Activated naive CD8-positive, alpha-beta T cell treated with anti-CD3 and anti-CD28 coated beads, Interleukin-2, amount 10 ng/mL, durations not matched to agents 7 days and 5 days (primary cell): ENCODE measurements around the gene CFAP61. TPM values are rescaled to one million over a fixed set of nuclear protein-coding genes. Genes with fewer than 3 reads are reported as not detected.
A peak's percentile ranks its signal among the peaks of the same experiment; 100 is the strongest.
"Not testable (repeated sequence)": the region's sequence is repeated elsewhere in the genome, so short reads cannot be mapped to it uniquely, and the experiment has no call there.

Source experiments
- ATAC-seq: fragments of 150-1000 bp; cut with Tn5 transposase; one replicate; pipeline ENCODE4 v1.10.0; 2021; ENCODE audit warnings: low read depth, moderate library complexity
- POLR2A ChIA-PET: fragments of 350-600 bp; sonication (Branson Sonifier 250); formaldehyde crosslinking; loops from one replicate; lab custom pipeline; 2021; ENCODE audit warnings: antibody characterized with exemption; lab: Charles Lee
- DNase-seq: peaks from one replicate; pipeline ENCODE4 v3.0.0; 2021
- H3K27ac Mint-ChIP-seq: one replicate; pipeline ENCODE4 v1.8.0; 2022; ENCODE audit warnings: mild to moderate bottlenecking, mixed read lengths
- H3K27me3 Mint-ChIP-seq: one replicate; pipeline ENCODE4 v1.8.0; 2022; ENCODE audit warnings: mild to moderate bottlenecking, moderate library complexity, mixed read lengths
- H3K36me3 Mint-ChIP-seq: one replicate; pipeline ENCODE4 v1.8.0; 2021; ENCODE audit warnings: mild to moderate bottlenecking, mixed read lengths
- H3K4me1 Mint-ChIP-seq: one replicate; pipeline ENCODE4 v1.8.0; 2021; ENCODE audit warnings: mixed read lengths
- H3K4me3 Mint-ChIP-seq: one replicate; pipeline ENCODE4 v1.8.0; 2022; ENCODE audit warnings: mild to moderate bottlenecking, moderate library complexity, mixed read lengths
- H3K9me3 Mint-ChIP-seq: one replicate; pipeline ENCODE4 v1.8.0; 2021; ENCODE audit warnings: mixed read lengths
- total RNA-seq, 2 experiments: library from RNA; stranded (reverse); gene quantifications; one replicate each; pipeline ENCODE4 v1.2.3, GENCODE V29; 2021

Gene CFAP61
- total RNA-seq, 2 experiments from 2014 or later: not detected

DNA sequence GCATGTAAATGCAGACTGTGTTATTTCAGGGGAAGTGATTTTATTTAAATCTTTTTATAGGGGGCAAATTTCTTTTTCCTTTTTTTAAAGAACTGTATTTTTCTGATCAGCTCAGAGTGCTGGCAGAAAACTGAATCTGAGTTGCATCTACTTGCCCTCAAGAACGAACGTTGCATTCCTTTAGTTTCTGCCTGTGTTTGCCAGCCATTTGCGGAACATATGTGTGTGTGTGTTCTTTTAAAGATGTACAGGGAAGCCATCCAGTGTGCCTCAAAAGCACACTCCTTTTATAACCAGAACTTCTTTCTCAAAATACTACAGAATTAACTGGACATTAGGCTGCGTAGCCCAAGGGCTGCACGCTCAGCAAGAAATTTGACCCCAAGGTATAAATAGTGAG lies 289.7 kb downstream of the CFAP61 start:
- H3K4me1 Mint-ChIP-seq: no peaks in the 10 kb centered on the region
- DNase-seq (no peak), ATAC-seq (no peak)
- H3K9me3 Mint-ChIP-seq: no peaks in the 10 kb centered on the region
- no peaks in the 10 kb centered on the region for H3K27me3 Mint-ChIP-seq
- no peaks in the 10 kb centered on the region for H3K36me3 Mint-ChIP-seq
- H3K27ac Mint-ChIP-seq: no peak overlapping the region
- H3K4me3 Mint-ChIP-seq: no peak overlapping the region
- POLR2A ChIA-PET: no interaction called here

- POLR2A ChIA-PET: no interaction called here
- H3K9me3 Mint-ChIP-seq: no peaks in the 10 kb centered on the region
- DNase-seq (no peak), ATAC-seq (no peak)
- no peak overlapping the region for H3K27ac Mint-ChIP-seq
- no peak overlapping the region for H3K4me3 Mint-ChIP-seq
- H3K4me1 Mint-ChIP-seq: no peaks in the 10 kb centered on the region
- H3K36me3 Mint-ChIP-seq: no peaks in the 10 kb centered on the region
- peaks cover 5% of the 10 kb centered on the region for H3K27me3 Mint-ChIP-seq
Observed at GRCh38 chr20:20343932-20344331, 291.6 kb downstream of the CFAP61 start.

DNA sequence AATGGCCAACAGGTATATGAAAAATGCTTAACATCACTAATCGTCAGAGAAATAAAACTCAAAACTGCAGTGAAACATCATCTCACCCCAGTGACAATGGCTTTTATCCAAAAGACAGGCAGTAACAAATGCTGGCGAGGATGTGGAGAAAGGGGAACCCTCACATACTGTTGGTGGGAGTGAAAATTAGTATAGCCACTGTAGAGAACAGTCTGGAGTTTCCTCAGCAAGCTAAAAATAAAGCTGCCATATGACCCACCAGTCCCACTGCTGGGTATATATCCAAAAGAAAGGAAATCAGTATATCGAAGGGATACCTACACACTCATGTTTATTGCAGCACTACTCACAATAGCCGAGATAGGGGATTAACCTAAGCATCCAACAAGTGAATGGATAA lies 292.1 kb downstream of the CFAP61 start:
- Mint-ChIP-seq H3K36me3 (no peaks in the 10 kb centered on the region), H3K9me3 (no peaks in the 10 kb centered on the region), H3K4me1 (no peaks in the 10 kb centered on the region), H3K27me3 (peaks cover 8% of the 10 kb centered on the region), H3K4me3 (no peak overlapping the region), H3K27ac (no peak overlapping the region)
- DNase-seq: no peak
- ATAC-seq: no peak
- POLR2A ChIA-PET: no interaction called here

- no peak for ATAC-seq
- POLR2A ChIA-PET: no interaction called here
- Mint-ChIP-seq H3K36me3 (no peaks in the 10 kb centered on the region), H3K27ac (no peak overlapping the region), H3K4me3 (no peak overlapping the region), H3K27me3 (peaks cover 12% of the 10 kb centered on the region), H3K9me3 (peaks cover 7% of the 10 kb centered on the region), H3K4me1 (no peaks in the 10 kb centered on the region)
- no peak for DNase-seq
Observed at GRCh38 chr20:20353576-20353975, 301.2 kb downstream of the CFAP61 start.

- H3K4me3 Mint-ChIP-seq, POLR2A ChIA-PET, DNase-seq, H3K27ac Mint-ChIP-seq, H3K27me3 Mint-ChIP-seq, ATAC-seq, H3K9me3 Mint-ChIP-seq, H3K36me3 Mint-ChIP-seq, H3K4me1 Mint-ChIP-seq: not testable (repeated sequence)
Observed at GRCh38 chr20:20355503-20355902, 303.2 kb downstream of the CFAP61 start.

- DNase-seq: no peak
- peaks cover 7% of the 10 kb centered on the region for H3K4me1 Mint-ChIP-seq
- H3K27ac Mint-ChIP-seq: no peak overlapping the region
- H3K9me3 Mint-ChIP-seq: peaks cover 6% of the 10 kb centered on the region
- POLR2A ChIA-PET: no interaction called here
- H3K4me3 Mint-ChIP-seq: no peak overlapping the region
- peaks cover 35% of the 10 kb centered on the region for H3K27me3 Mint-ChIP-seq
- no peaks in the 10 kb centered on the region for H3K36me3 Mint-ChIP-seq
- no peak for ATAC-seq
Observed at GRCh38 chr20:20358801-20359200, 306.5 kb downstream of the CFAP61 start.

GRCh38 chr20:20359628-20360027 lies 307.3 kb downstream of the CFAP61 start:
- Mint-ChIP-seq H3K4me1 (peaks cover 7% of the 10 kb centered on the region), H3K9me3 (peaks cover 3% of the 10 kb centered on the region), H3K27ac (no peak overlapping the region), H3K4me3 (no peak overlapping the region), H3K27me3 (peaks cover 39% of the 10 kb centered on the region), H3K36me3 (no peaks in the 10 kb centered on the region)
- POLR2A ChIA-PET: no interaction called here
- no peak for DNase-seq
- ATAC-seq: no peak

DNA sequence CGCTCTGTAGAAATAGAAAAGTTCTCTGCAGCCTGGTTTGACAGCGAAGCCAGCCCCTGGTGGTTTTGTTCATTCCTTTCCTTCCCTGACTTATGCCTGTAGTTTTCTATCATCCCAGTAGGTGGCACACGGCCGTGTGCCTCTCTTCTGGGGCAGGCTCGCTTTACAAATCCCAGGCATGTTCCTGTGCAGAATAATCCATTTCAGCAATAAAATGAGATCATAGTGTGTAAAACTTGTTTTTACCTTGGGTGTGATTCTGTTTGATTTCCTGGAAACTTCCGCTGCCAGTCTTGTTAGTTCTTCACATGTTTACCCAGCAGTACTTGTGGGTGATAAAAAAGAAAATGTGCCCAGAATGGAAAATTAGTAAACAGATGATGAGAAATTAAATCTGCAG lies 308.1 kb downstream of the CFAP61 start:
- H3K27ac Mint-ChIP-seq: no peak overlapping the region
- H3K36me3 Mint-ChIP-seq: no peaks in the 10 kb centered on the region
- H3K27me3 Mint-ChIP-seq: peaks cover 48% of the 10 kb centered on the region

GRCh38 chr20:20362774-20363433 lies 310.6 kb downstream of the CFAP61 start:
- ATAC-seq (no peak), DNase-seq (no peak)
- Mint-ChIP-seq H3K36me3 (no peaks in the 10 kb centered on the region), H3K27ac (no peak overlapping the region), H3K27me3 (peaks cover 64% of the 10 kb centered on the region), H3K9me3 (no peaks in the 10 kb centered on the region), H3K4me1 (peaks cover 8% of the 10 kb centered on the region), H3K4me3 (no peak overlapping the region)
- POLR2A ChIA-PET: no interaction called here

More for the DNA sequence above, 308.1 kb downstream of the CFAP61 start:
- Mint-ChIP-seq H3K4me3 (no peak overlapping the region), H3K9me3 (no peaks in the 10 kb centered on the region), H3K4me1 (peaks cover 7% of the 10 kb centered on the region)
- POLR2A ChIA-PET: no interaction called here
- DNase-seq (no peak), ATAC-seq (no peak)

- ATAC-seq (no peak), DNase-seq (no peak)
- Mint-ChIP-seq H3K4me1 (peaks cover 8% of the 10 kb centered on the region), H3K27me3 (peaks cover 64% of the 10 kb centered on the region), H3K4me3 (no peak overlapping the region), H3K9me3 (no peaks in the 10 kb centered on the region), H3K27ac (peak overlapping the region; percentile 54), H3K36me3 (no peaks in the 10 kb centered on the region)
- POLR2A ChIA-PET: no interaction called here
Observed at GRCh38 chr20:20363434-20363798, 311.1 kb downstream of the CFAP61 start.

GRCh38 chr20:20363799-20364592 lies 311.7 kb downstream of the CFAP61 start:
- H3K4me3 Mint-ChIP-seq: no peak overlapping the region
- peaks cover 8% of the 10 kb centered on the region for H3K4me1 Mint-ChIP-seq
- no peaks in the 10 kb centered on the region for H3K9me3 Mint-ChIP-seq
- H3K27ac Mint-ChIP-seq: no peak overlapping the region
- no peaks in the 10 kb centered on the region for H3K36me3 Mint-ChIP-seq
- H3K27me3 Mint-ChIP-seq: peaks cover 64% of the 10 kb centered on the region
- POLR2A ChIA-PET: no interaction called here
- ATAC-seq (no peak), DNase-seq (peak; percentile 43)

GRCh38 chr20:20364593-20365479 lies 312.5 kb downstream of the CFAP61 start:
- Mint-ChIP-seq H3K9me3 (no peaks in the 10 kb centered on the region), H3K4me3 (no peak overlapping the region)

GRCh38 chr20:20365480-20366161 lies 313.3 kb downstream of the CFAP61 start:
- POLR2A ChIA-PET: no interaction called here

More at GRCh38 chr20:20364593-20365479, 312.5 kb downstream of the CFAP61 start:
- Mint-ChIP-seq H3K36me3 (peaks cover under 1% of the 10 kb centered on the region), H3K27ac (no peak overlapping the region), H3K4me1 (peaks cover 9% of the 10 kb centered on the region), H3K27me3 (peaks cover 65% of the 10 kb centered on the region)
- ATAC-seq (no peak), DNase-seq (no peak)
- POLR2A ChIA-PET: no interaction called here

More at GRCh38 chr20:20365480-20366161, 313.3 kb downstream of the CFAP61 start:
- peaks cover 10% of the 10 kb centered on the region for H3K4me1 Mint-ChIP-seq
- peaks cover 3% of the 10 kb centered on the region for H3K36me3 Mint-ChIP-seq
- ATAC-seq (no peak), DNase-seq (no peak)
- H3K27me3 Mint-ChIP-seq: peaks cover 69% of the 10 kb centered on the region
- peak overlapping the region; percentile 13 for H3K27ac Mint-ChIP-seq
- H3K4me3 Mint-ChIP-seq: no peak overlapping the region
- H3K9me3 Mint-ChIP-seq: no peaks in the 10 kb centered on the region
